MM.1S (cell line): ENCODE data around the gene SMIM13.

Experiments used
- DNase-seq: peaks from one replicate; pipeline ENCODE4 v3.0.0-alpha.2; 2015
- H2AFZ ChIP-seq: fragments of 300-600 bp; sonication (generic); 2 replicates; pipeline ENCODE4 v1.6.0; 2016; ENCODE audit warnings: antibody characterized with exemption, low read length
- H3F3A ChIP-seq: fragments of 300-600 bp; sonication (generic); 2 replicates; pipeline ENCODE4 v1.6.1; 2016; ENCODE audit warnings: mild to moderate bottlenecking, antibody characterized with exemption, low read length, moderate library complexity, mixed read lengths; ENCODE audit not compliant: insufficient read depth
- H3K27ac ChIP-seq: fragments of 300-600 bp; sonication (generic); 2 replicates; pipeline ENCODE4 v1.5.1; 2016; ENCODE audit warnings: mild to moderate bottlenecking, low read length
- H3K27me3 ChIP-seq: fragments of 300-600 bp; sonication (generic); replicated peaks from 2 replicates; pipeline ENCODE4 v1.6.0; 2016; ENCODE audit warnings: low read length; ENCODE audit not compliant: insufficient read depth
- H3K36me3 ChIP-seq: fragments of 300-600 bp; sonication (generic); replicated peaks from 2 replicates; pipeline ENCODE4 v1.6.1; 2016; ENCODE audit warnings: mild to moderate bottlenecking, low read length, mixed read lengths; ENCODE audit not compliant: insufficient read depth
- H3K4me1 ChIP-seq: fragments of 300-600 bp; sonication (generic); 2 replicates; pipeline ENCODE4 v1.6.1; 2016; ENCODE audit warnings: low read length, mixed read lengths
- H3K4me2 ChIP-seq: fragments of 300-600 bp; sonication (generic); 2 replicates; pipeline ENCODE4 v1.6.0; 2016; ENCODE audit warnings: low read depth, low read length
- H3K4me3 ChIP-seq: fragments of 300-600 bp; sonication (generic); 2 replicates; pipeline ENCODE4 v1.5.1; 2016; ENCODE audit warnings: low read length, mixed read lengths
- H3K79me2 ChIP-seq: fragments of 300-600 bp; sonication (generic); 2 replicates; pipeline ENCODE4 v1.6.1; 2016; ENCODE audit warnings: mixed run types, low read length, mixed read lengths
- H3K9ac ChIP-seq: fragments of 300-600 bp; sonication (generic); 2 replicates; pipeline ENCODE4 v1.6.1; 2016; ENCODE audit warnings: low read length, mixed read lengths
- H3K9me2 ChIP-seq: fragments of 300-600 bp; sonication (generic); replicated peaks from 2 replicates; pipeline ENCODE4 v1.6.1; 2016; ENCODE audit warnings: mild to moderate bottlenecking, low read length, mixed read lengths; ENCODE audit not compliant: insufficient read depth
- H3K9me3 ChIP-seq: fragments of 300-600 bp; sonication (generic); replicated peaks from 2 replicates; pipeline ENCODE4 v1.6.1; 2016; ENCODE audit warnings: mild to moderate bottlenecking, low read length, mixed read lengths; ENCODE audit not compliant: insufficient read depth
- H4K20me1 ChIP-seq: fragments of 300-600 bp; sonication (generic); 2 replicates; pipeline ENCODE4 v1.6.1; 2016; ENCODE audit warnings: mild to moderate bottlenecking, low read length, moderate library complexity, mixed read lengths; ENCODE audit not compliant: insufficient read depth
- EZH2 ChIP-seq: fragments of 300-600 bp; sonication (generic); optimal IDR thresholded peaks from 2 replicates; pipeline ENCODE3; 2017; ENCODE audit warnings: low read depth, mild to moderate bottlenecking, antibody characterized with exemption, low read length, mixed read lengths
- EZH2phosphoT487 ChIP-seq: fragments of 300-600 bp; sonication (generic); IDR thresholded peaks from 2 replicates; pipeline ENCODE4 v1.6.1; 2018; ENCODE audit warnings: antibody characterized with exemption, low read length
- TF ChIP-seq, protein P1 (sequence below): fragments of 300-600 bp; sonication (generic); IDR thresholded peaks from 2 replicates; pipeline ENCODE4 v1.5.1; 2016; ENCODE audit warnings: antibody characterized with exemption, low read length, mixed read lengths

The SMIM13 gene

DNA sequence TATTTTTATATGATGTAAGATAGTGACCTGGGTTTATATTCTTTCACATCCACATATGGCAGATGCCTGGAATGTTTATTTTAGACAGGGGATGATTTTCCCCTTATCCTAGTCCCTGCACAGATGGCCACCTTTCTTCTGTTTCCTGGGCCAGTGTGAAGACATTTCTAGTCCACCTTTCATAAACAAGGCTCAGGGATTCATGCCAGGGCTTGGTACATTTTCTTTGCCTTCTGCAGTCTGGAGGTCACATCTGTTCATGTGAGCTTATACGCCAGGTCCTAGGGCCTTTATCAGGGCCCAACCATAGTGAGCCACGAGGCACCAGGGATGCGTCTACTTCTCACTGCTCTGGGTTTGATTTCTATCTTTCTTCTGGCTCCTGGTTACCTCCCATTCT, 55.9 kb downstream of the SMIM13 start:
- H3K27ac ChIP-seq = no peak overlapping the region
- H3K9me3 ChIP-seq = no peaks in the 10 kb centered on the region
- H3K9me2 ChIP-seq = no peaks in the 10 kb centered on the region
- H3K79me2 ChIP-seq = no peaks in the 10 kb centered on the region
- no peaks in the 10 kb centered on the region for H4K20me1 ChIP-seq
- no peak overlapping the region for H3K4me2 ChIP-seq
- DNase-seq = no peak
- H3K4me1 ChIP-seq = no peaks in the 10 kb centered on the region
- H2AFZ ChIP-seq = no peak overlapping the region
- no peak overlapping the region for H3K9ac ChIP-seq
- H3F3A ChIP-seq = no peaks in the 10 kb centered on the region
- TF ChIP-seq EZH2 = no peak
- TF ChIP-seq, protein P1, sequence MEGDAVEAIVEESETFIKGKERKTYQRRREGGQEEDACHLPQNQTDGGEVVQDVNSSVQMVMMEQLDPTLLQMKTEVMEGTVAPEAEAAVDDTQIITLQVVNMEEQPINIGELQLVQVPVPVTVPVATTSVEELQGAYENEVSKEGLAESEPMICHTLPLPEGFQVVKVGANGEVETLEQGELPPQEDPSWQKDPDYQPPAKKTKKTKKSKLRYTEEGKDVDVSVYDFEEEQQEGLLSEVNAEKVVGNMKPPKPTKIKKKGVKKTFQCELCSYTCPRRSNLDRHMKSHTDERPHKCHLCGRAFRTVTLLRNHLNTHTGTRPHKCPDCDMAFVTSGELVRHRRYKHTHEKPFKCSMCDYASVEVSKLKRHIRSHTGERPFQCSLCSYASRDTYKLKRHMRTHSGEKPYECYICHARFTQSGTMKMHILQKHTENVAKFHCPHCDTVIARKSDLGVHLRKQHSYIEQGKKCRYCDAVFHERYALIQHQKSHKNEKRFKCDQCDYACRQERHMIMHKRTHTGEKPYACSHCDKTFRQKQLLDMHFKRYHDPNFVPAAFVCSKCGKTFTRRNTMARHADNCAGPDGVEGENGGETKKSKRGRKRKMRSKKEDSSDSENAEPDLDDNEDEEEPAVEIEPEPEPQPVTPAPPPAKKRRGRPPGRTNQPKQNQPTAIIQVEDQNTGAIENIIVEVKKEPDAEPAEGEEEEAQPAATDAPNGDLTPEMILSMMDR = no peak
- TF ChIP-seq EZH2phosphoT487 = no peak
- H3K36me3 ChIP-seq = no peaks in the 10 kb centered on the region
- H3K4me3 ChIP-seq = no peak overlapping the region
- H3K27me3 ChIP-seq = no peaks in the 10 kb centered on the region

DNA sequence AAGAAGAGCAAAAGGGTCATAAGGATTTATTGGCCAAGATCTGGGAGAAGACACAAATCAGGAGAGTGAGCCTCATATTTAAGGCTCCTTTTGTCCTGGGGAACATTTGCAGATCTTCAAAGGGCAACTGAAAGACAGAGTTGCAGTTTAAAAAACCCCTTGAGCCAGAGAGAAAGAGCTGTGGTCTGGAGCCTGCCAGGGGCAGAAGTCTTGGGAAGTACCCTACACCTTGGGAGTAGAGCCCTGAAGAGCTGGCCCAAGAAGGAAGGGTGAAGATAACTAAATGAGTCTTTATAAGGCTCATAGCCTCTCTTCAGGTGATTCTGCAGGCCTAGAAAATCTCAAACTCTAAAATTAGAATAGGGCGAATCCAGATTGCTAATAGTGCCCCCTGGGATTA, 57.9 kb downstream of the SMIM13 start:
- H3K4me2 ChIP-seq = no peak overlapping the region
- H3K4me1 ChIP-seq = no peaks in the 10 kb centered on the region
- TF ChIP-seq EZH2 (no peak), EZH2phosphoT487 (no peak)
- TF ChIP-seq, protein P1 = no peak
- no peaks in the 10 kb centered on the region for H3K9me2 ChIP-seq
- no peak overlapping the region for H3K4me3 ChIP-seq
- DNase-seq = no peak
- no peak overlapping the region for H3K27ac ChIP-seq
- H3K36me3 ChIP-seq = no peaks in the 10 kb centered on the region
- H3K9ac ChIP-seq = no peak overlapping the region
- no peaks in the 10 kb centered on the region for H3K79me2 ChIP-seq
- H2AFZ ChIP-seq = no peak overlapping the region
- H4K20me1 ChIP-seq = no peaks in the 10 kb centered on the region
- no peaks in the 10 kb centered on the region for H3K27me3 ChIP-seq
- H3K9me3 ChIP-seq = no peaks in the 10 kb centered on the region
- no peaks in the 10 kb centered on the region for H3F3A ChIP-seq

DNA sequence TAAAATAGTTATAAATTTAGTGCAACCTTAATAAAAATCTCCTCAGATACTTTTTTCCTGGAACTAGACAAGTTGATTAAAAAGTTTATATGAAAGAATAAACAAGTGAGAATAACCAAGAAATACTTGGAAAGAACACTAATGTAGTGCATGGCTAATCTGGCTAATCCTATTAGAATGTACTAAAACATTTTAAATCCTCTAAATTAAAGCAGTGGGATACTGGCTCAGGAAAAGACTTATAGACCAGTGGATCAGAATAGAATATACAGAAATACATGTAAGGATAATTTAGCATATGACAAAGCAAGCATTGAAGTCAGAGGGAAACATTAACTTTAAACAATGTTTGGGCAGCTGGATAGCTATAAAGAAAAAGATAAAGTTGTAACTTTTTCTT, 58.9 kb downstream of the SMIM13 start:
- TF ChIP-seq EZH2phosphoT487 = no peak
- TF ChIP-seq EZH2 = no peak
- TF ChIP-seq, protein P1 = no peak

More for the DNA sequence above, 58.9 kb downstream of the SMIM13 start:
- Histone ChIP-seq H3F3A (no peaks in the 10 kb centered on the region), H3K36me3 (no peaks in the 10 kb centered on the region), H3K9ac (no peak overlapping the region), H3K9me3 (no peaks in the 10 kb centered on the region), H4K20me1 (no peaks in the 10 kb centered on the region), H3K27me3 (no peaks in the 10 kb centered on the region), H3K27ac (no peak overlapping the region), H3K4me2 (no peak overlapping the region), H3K79me2 (no peaks in the 10 kb centered on the region), H3K4me1 (no peaks in the 10 kb centered on the region), H3K4me3 (no peak overlapping the region), H3K9me2 (no peaks in the 10 kb centered on the region), H2AFZ (no peak overlapping the region)
- no peak for DNase-seq
